ENCODE data around the gene EXO5. TPM values are rescaled to one million over a fixed set of nuclear protein-coding genes. Genes with fewer than 3 reads are reported as not detected.
"Not testable (repeated sequence)": the region's sequence is repeated elsewhere in the genome, so short reads cannot be mapped to it uniquely, and the experiment has no call there.

Gene EXO5, protein sequence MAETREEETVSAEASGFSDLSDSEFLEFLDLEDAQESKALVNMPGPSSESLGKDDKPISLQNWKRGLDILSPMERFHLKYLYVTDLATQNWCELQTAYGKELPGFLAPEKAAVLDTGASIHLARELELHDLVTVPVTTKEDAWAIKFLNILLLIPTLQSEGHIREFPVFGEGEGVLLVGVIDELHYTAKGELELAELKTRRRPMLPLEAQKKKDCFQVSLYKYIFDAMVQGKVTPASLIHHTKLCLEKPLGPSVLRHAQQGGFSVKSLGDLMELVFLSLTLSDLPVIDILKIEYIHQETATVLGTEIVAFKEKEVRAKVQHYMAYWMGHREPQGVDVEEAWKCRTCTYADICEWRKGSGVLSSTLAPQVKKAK
- total RNA-seq, result 5.2 TPM

DNA sequence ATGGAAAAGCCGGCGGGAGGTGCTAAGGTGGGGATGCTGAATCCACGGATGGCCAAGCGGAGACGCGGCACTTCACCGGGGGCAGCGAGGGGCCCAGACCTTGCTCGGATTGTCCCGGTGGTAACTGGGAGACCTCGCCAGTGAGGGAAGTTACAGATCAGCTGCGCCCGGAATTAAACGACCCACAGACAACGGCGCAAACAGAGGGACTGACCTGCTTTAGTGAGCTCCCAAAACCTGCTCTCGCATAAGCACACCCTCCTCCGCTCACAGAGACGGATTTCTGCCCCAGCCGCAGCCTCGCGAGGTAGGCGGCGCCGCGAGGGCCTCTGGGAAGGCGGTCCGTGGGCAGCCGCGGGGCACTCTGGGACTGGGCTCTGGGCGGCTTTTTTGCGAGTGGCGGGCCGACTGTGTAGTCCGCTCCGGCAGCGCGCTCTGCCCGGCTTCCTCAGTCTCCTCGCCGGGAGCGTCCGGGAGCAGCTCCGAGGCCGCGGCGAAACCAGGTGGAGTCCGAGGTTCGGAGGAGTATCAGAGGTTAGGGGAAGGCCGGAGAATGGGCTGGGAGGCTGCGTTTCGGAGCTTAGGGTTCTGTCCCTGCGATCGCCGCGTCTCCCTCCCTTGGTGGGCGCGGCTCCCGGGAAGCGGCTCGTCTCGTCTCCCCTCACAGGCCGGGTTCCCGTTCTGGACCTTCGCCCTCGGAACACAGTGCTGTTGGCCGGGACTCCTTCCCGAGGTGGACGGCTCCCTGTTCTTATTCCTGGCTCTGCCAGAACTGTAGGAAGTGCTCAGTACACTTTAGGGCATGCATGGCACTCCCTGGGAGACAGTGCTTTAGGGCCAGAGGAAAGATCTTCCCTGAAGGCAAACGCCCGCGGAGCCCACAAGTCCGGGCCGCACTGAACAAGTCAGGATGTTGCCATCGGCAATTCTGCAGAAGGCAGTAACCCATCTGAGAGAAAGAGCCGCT lies at the start of gene EXO5:
TSS of gene EXO5 (plus strand) at position 393 of the 967 bp plus-strand sequence. CDS start 5,778 bp downstream, outside the sequence.
- DNase-seq (ENCODE audit: low spot score) (peak; percentile 85), ATAC-seq (peak; percentile 99)
- intact Hi-C loops (cut with DNase I), result no loop called here

DNA sequence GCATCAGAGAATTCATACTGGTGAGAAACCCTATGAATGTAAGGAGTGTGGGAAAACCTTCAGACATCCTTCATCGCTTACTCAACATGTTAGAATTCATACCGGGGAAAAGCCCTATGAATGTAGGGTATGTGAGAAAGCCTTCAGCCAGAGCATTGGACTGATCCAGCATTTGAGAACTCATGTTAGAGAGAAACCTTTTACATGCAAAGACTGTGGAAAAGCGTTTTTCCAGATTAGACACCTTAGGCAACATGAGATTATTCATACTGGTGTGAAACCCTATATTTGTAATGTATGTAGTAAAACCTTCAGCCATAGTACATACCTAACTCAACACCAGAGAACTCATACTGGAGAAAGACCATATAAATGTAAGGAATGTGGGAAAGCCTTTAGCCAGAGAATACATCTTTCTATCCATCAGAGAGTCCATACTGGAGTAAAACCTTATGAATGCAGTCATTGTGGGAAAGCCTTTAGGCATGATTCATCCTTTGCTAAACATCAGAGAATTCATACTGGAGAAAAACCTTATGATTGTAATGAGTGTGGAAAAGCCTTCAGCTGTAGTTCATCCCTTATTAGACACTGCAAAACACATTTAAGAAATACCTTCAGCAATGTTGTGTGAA lies 45.5 kb upstream of the EXO5 start:
- intact Hi-C loops (cut with DNase I), result no loop called here
- no peak for ATAC-seq
- no peak for DNase-seq (ENCODE audit: low spot score)

DNA sequence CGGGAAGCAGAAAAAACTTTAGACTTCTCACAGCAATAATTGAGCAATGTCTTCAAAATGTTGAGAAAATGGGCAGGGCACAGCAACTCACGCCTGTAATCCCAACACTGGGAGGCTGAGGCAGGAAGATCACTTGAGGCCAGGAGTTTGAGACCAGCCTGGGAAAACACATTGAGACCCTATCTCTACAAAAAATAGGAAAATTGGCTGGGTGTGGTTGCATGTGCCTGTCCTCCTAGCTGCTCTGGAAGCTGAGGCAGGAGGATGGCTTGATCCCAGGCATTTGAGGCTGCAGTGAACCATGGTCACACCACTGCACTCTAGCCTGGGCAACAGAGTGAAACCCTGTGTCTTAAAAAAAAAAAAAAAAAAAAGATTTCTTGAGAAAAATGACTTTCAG lies 39.2 kb upstream of the EXO5 start:
- DNase-seq (ENCODE audit: low spot score) (no peak), ATAC-seq (no peak)
- intact Hi-C loops (cut with DNase I), result no loop called here

DNA sequence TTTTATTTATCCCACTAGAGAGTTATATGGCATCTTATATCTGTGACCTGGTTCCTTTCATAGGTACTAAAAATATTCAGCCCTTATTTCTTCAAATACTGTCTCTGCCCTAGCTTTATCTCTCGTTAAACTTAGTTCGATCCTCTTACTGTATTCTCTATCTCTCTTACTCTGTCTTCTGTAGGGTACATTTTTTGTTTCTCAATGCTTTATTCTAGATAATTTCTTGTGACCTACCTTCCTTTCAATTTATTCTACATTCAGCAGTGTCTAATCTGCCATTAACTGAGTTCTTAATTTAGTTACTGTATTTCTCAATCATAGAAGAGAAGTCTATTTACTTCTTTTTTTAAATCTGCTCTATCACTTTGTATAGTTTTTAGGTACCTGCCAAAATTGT lies 33.3 kb upstream of the EXO5 start:
- ATAC-seq (no peak), DNase-seq (ENCODE audit: low spot score) (no peak)
- intact Hi-C loops (cut with DNase I), result no loop called here

DNA sequence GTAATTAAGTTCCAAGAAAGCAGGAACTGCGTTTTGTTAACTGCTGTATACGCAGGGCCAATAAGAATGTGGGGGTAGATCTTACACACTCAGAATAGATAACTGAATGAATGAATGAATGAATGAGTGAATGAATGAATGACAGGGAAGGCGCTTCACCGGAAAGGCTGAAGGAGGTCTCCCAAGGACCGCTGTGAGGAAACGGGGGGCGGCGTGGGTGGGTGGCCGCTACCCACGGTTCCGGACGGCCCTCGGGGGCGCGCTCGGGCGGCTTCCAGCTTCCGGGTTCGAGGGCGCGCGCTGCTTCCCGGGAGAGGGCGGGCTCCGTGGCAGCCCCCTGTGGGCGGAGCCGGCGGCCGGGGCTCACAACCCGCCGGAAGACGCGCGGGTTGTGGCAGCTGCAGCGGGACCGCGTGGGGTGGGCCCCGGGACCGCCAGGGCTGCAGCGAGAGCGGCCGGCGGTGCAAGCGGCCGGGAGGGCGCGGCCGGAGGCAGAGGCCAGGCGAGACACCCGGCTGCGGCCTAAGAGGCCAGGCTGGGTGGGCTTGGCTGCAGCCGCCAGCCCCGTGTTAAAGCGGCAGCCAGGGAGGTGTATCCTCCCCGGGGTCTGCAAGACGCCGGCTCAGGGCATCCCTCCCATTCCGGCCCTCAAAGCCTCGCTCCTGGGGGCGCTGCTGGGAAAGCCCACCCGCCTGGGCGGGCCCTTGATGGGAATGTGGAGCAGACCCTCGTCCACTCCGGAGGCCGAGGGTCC lies 31.5 kb upstream of the EXO5 start, which contains the start of gene ZFP69:
TSS of gene ZFP69 (plus strand) at position 367 of the 754 bp plus-strand sequence. CDS start 2,072 bp downstream, outside the sequence.
- intact Hi-C loops (cut with DNase I), result no loop called here
- DNase-seq (ENCODE audit: low spot score) (peak; percentile 80), ATAC-seq (peak; percentile 94)

DNA sequence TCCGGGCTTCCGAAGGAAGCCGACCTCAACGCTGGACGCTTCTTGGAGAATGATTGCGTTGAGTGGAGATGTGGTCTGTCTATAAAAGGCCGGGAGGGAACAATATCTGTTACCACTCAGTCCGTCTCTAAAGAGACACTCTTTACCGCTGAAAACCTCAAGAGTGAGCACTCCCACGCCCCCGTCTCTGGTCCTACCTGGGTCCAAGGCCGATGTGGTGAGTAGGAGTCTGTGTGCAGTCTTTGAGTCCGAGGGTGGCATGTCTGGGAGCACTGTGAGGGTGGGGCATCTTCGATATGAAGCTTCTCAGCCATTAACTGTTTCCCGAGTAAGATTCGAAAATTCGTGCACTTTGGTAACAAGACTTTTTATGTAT lies 30.9 kb upstream of the EXO5 start:
- intact Hi-C loops (cut with DNase I), result no loop called here
- DNase-seq (ENCODE audit: low spot score) (no peak), ATAC-seq (peak; percentile 60)

DNA sequence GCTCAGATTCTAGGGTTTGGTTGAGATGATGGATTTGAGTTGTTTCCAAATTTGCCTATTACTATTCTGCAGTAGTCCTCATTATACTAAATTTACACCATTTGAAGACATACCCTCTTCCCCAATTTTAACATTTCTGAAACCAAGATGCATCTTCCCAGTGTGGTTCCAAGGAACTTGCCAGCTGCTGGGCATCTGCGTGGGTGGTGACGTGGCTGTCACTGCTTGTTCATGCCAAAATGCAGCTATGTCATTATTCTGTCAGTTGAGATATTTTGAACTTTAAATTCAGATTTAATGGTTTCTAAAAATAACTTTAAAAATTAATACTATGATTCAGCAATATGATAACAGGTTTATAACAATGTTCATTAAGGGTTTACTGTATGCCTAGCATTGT lies 30.3 kb upstream of the EXO5 start:
- DNase-seq (ENCODE audit: low spot score) (no peak), ATAC-seq (no peak)
- intact Hi-C loops (cut with DNase I), result no loop called here

DNA sequence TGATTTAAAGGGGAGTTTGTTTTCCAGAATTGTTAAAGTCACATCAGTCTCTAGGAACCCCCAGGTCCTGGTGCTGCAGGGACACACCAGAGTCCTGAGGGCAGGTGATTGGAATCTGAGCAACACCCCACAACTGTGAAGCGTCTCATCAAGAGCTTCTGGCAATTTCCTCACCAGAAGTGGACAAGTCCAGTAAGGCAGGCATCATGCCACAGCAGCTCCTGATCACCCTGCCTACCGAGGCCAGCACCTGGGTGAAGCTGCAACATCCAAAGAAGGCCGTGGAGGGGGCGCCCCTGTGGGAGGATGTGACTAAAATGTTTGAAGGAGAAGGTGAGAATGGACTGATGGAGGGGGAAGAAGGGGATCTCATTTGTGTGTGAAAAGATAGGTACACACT lies 29.4 kb upstream of the EXO5 start:
- intact Hi-C loops (cut with DNase I), result no loop called here
- ATAC-seq (no peak), DNase-seq (ENCODE audit: low spot score) (no peak)

DNA sequence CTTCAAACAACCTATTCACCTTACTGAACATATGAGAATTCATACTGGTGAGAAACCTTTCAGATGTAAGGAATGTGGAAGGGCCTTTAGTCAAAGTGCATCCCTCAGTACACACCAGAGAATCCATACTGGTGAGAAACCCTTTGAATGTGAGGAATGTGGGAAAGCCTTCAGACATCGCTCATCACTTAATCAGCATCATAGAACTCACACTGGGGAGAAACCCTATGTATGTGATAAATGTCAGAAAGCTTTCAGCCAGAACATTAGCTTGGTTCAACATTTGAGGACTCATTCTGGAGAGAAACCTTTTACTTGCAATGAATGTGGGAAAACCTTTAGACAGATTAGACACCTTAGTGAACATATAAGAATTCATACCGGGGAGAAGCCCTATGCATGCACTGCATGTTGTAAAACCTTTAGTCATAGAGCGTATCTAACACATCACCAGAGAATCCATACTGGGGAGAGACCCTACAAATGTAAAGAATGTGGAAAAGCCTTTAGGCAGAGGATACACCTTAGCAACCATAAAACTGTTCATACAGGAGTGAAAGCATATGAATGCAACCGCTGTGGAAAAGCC lies 13.2 kb upstream of the EXO5 start:
- DNase-seq (ENCODE audit: low spot score), result no peak
- intact Hi-C loops (cut with DNase I), result no loop called here
- no peak for ATAC-seq

DNA sequence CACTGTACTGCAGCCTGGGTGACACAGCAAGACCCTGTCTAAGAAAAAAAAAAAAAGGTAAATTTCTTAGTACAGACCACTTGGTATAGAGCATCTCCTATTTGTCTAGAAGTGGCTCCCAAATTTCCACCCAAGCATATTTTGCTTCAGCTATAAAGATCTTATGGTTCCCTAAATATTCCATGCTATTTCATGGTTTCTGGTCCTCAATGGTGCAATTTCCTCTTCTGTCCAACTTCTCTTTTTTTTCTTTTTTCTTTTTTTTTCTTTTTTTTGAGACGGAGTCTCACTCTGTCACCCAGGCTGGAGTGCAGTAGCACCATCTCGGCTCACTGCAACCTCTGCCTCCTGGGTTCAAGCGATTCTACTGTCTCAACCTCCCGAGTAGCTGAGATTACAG lies 5.9 kb upstream of the EXO5 start:
- intact Hi-C loops (cut with DNase I); DNase-seq (ENCODE audit: low spot score); ATAC-seq: not testable (repeated sequence)

DNA sequence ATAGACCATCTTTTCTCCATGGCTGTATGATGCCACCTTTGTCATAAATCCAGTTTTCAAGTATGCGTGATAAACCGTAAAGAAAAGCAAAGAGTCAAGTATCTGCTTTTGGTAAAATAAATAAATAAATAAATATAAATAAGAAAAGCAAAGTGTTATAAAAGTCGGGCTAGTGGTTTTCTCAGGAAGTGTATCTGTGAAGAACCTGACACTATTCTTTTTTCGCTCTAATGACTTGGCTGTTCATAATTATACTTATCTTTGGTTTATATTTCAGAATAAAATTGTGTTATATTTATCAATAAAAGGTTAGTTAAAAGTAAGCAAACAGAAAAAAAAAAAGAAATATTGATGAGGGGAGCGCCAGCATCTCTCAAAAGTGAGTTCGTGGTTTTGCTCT lies 594 bp upstream of the EXO5 start:
- no peak for DNase-seq (ENCODE audit: low spot score)
- ATAC-seq, result no peak
- intact Hi-C loops (cut with DNase I), result no loop called here

DNA sequence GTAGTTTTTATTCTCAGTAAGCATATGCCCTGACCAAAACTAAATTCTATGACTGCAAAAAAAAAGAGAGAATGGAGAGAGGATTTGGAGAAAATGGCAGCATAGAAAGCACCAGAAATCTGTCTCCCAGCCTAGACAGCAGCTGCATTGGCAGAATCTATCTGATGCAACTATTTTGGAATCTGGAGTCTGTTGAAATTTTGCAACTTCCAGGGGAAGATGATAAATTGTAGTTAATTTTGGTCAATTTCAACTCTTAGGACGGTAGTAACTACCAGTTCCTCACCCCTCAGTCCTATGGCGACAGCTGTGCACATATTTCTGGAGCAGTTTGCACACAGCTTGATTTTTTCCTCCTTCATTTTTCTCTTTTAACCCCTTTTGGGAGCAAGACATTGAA lies 10.9 kb downstream of the EXO5 start:
- ATAC-seq, result no peak
- intact Hi-C loops (cut with DNase I), result no loop called here
- no peak for DNase-seq (ENCODE audit: low spot score)

DNA sequence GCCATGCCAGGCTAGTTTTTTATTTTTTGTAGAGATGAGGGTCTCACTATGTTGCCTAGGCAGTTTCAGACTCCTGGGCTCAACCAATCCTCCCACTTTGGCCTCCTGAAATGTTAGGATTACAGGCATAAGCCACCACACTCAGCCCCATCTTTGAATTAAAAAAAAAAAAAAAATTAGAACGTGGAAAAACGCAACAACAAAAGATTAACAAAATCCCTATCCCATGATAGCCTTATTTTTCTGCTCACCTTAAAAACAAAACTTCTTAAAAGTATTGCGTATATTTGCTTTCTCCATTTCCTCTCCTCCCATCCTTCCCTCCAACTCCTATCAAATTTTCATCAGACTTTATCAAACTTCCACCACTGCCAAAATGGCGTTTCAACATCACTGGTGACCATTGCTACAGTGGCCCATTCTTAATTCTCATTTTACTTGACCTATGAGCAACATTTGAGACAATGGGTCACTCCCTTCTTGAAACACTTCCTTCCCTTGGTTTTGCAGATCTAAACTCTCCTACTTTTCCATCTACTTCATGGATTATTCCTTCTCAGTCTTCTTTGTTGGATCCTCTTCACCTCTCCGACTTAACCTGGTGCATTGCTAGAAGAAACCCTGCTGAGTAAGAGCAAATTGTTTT lies 22.3 kb downstream of the EXO5 start:
- intact Hi-C loops (cut with DNase I), result no loop called here
- ATAC-seq (peak; percentile 34), DNase-seq (ENCODE audit: low spot score) (no peak)

DNA sequence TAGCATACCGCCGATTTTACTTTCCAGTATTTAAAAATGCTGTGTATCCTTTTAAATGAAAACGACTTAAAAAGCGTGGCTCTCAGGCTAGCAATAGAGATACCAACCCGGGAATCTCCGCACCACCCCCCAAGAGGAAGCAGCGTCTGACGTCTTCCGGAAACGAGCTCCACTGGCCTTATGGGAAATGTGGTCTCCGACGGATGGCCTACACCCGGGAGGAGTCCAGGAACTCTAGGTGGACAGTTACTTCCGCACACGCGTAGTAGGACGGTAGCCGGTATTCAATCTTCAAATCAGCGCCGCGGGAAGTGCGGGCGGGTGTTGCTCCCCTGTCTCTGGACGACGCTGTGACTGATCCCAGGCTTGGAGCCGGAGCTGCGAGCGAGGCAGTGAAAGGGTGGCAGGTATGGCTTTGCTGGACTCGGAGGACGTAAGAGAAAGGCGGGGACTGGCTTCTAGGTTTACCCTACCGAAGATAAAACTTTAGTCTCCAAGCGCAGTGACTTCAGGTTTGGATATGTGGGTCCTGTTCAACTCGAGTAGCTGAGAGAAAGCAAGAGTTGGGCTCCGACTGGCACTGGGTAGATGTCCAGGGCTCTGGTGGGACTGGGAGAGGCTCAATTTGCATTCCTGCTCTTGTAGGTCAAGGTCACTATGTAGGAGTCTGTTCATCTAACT lies 23.0 kb downstream of the EXO5 start, which contains the start of gene ZNF684:
TSS of gene ZNF684 (plus strand) at position 257 of the 681 bp plus-strand sequence. CDS start 1,530 bp downstream, outside the sequence.
- intact Hi-C loops (cut with DNase I), result no loop called here
- peak; percentile 87 for DNase-seq (ENCODE audit: low spot score)
- ATAC-seq, result peak; percentile 100

DNA sequence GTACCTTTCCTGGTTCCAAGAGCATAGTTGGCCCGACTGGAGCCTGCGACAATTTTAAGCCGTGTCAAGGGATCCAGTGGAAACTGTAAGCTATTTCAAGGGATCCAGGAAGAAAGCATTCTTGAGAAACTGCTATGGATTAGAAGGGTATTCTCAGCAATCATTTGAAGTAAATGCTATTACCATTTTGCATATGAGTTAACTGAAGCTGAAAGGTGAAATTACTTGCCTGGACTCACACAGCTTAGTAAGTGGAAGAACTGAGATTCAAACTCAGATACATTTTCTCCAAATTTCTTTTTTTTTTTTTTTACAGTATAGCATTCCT lies 23.5 kb downstream of the EXO5 start:
- intact Hi-C loops (cut with DNase I), result no loop called here
- ATAC-seq (no peak), DNase-seq (ENCODE audit: low spot score) (no peak)

DNA sequence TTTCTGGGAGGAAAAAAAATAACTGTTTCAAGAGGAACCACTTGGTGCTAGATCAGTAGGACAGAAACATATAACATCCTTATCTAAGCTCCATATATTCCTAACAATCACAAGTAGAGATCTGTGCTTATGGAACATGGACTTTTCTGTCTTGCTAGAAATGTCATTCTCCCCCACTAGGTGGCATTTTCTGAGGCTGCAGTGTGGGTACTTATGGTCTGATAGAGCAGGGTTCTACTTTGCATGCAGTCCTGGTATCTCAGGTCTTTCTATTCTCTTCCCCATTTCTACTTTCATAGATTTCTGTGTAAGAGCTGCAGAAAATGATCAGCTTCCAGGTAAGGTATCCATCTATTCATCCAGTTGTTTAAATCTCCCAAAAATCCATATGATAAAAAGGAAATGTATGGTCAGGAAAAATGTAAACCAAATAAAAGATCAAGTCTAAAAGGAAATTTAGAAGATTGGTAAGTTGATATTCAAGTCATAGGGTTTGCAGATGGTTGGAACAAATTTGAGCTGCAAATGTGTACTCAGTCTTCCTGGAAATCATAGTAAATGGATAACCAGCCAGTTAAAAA lies 24.4 kb downstream of the EXO5 start:
- ATAC-seq (no peak), DNase-seq (ENCODE audit: low spot score) (no peak)
- intact Hi-C loops (cut with DNase I), result no loop called here

DNA sequence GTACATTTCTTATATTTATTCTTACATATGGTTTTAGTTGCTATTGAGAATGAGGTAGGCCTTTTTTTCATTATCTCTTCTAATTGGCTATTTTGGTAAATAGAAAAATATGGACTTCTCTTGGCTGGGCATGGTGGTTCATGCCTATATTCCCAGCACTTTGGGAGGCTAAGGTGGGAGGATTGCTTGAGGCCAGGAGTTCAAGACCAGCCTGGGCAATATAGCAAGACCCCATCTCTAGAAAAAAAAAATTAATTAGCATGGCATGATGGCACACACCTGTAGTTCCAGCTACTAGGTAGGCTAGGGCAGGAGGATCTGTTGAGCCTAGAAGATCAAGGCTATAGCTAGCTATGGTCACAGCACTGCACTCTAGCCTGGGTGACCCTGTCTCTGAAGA lies 26.0 kb downstream of the EXO5 start:
- no peak for ATAC-seq
- intact Hi-C loops (cut with DNase I), result no loop called here
- no peak for DNase-seq (ENCODE audit: low spot score)

Data from sciatic nerve (tissue), 2 donors.